ENCODE data around the gene ERC2. TPM values are rescaled to one million over a fixed set of nuclear protein-coding genes. Genes with fewer than 3 reads are reported as not detected.

Gene ERC2
- polyA plus RNA-seq, 2 of the 4 experiments (the other 2 are of a cell fraction) = 0.16 TPM; not detected in 1

DNA sequence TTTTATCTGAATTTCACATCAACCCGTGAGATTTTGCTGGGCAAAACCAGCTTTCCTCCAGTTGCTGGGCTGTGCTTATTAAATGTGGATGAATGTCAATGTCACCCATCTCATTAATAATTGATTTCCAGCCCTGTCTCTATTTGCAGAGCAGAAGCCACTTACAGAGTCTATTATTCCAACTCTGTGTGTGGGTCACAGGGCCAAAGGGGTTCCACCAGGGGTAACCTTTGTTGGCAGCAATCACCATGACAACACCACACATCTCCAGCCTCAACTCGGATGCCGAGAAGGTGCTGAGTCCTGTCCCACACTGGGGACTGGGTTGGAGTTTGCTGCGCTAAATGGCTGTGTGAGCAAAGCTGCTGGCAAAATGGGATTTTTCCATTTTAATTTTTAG lies 930.1 kb downstream of the ERC2 start:
- Histone ChIP-seq H3K27ac (no peak overlapping the region), H3K4me2 (no peak overlapping the region), H3K4me3 (no peak overlapping the region), H3K9me3 (no peaks in the 10 kb centered on the region), H3K4me1 (no peaks in the 10 kb centered on the region)
- no peak for FAIRE-seq
- no peak for DNase-seq (ENCODE audit: low read depth in 1 of 2, low spot score in 1 of 2)
- POLR2A ChIA-PET = no interaction called here
- TF ChIP-seq PBX3 (IDR thresholded peaks at IDR 0.05) (no peak), NFE2L2 (conservative IDR thresholded peaks at IDR 0.05; ENCODE audit: low read length) (no peak)
- TF ChIP-seq, protein P1, sequence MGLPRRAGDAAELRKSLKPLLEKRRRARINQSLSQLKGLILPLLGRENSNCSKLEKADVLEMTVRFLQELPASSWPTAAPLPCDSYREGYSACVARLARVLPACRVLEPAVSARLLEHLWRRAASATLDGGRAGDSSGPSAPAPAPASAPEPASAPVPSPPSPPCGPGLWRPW (IDR thresholded peaks at IDR 0.05) = no peak
- WGBS (ENCODE audit: missing lambda C conversion rate) = 69% methylated on average over 4 of the region's 4 CpGs
- ATAC-seq = no peak
- CTCF ChIA-PET = no interaction called here

DNA sequence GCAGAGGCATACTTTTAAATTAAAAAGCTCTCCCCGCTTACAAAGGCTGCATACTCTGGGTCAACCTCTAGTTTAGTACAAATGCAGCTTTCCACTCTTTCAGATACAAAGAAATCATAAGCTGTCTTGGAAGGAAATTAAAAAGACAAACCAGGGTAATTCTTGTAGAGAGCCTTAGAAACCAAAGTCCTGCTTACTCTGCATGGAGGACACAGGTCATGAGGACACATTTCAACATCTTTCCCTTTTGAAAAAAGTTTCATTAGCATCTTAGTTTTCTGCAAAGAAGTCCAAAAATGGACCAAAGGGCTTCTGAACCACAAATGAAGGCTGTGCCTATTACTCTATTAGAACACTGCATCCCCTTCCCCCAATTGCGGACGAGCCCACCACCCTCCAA lies 930.7 kb downstream of the ERC2 start:
- Histone ChIP-seq H3K4me2 (no peak overlapping the region), H3K4me3 (no peak overlapping the region), H3K27ac (no peak overlapping the region), H3K4me1 (no peaks in the 10 kb centered on the region), H3K9me3 (no peaks in the 10 kb centered on the region)
- ATAC-seq (no peak), FAIRE-seq (no peak), DNase-seq (ENCODE audit: low read depth in 1 of 2, low spot score in 1 of 2) (no peak)
- WGBS (ENCODE audit: missing lambda C conversion rate) = 41% methylated on average over 3 of the region's 3 CpGs
- ChIA-PET POLR2A (no interaction called here), CTCF (no interaction called here)
- TF ChIP-seq CTCF (IDR thresholded peaks at IDR 0.05) = no peak
- TF ChIP-seq NPAS2 (CRISPR knock-in tag; IDR thresholded peaks at IDR 0.05; ENCODE audit: borderline replicate concordance) = no peak
- TF ChIP-seq ESRRA (IDR thresholded peaks at IDR 0.05; ENCODE audit: borderline replicate concordance, low read length) = no peak
- TF ChIP-seq ZC3H11A (IDR thresholded peaks at IDR 0.05) = no peak
- TF ChIP-seq, protein P1 (IDR thresholded peaks at IDR 0.05) = no peak
- TF ChIP-seq RCOR1 (IDR thresholded peaks at IDR 0.05; ENCODE audit: low read depth, low read length) = no peak
- TF ChIP-seq FOXS1 (CRISPR knock-in tag; IDR thresholded peaks at IDR 0.05) = no peak
- no peak for TF ChIP-seq RFX5 (IDR thresholded peaks at IDR 0.05)
- no peak for TF ChIP-seq RAD21 (conservative IDR thresholded peaks at IDR 0.05 in 1 of 2, IDR thresholded peaks at IDR 0.05 in 1 of 2)
- TF ChIP-seq EHMT2 (IDR thresholded peaks at IDR 0.05; ENCODE audit: low read depth) = no peak
- TF ChIP-seq FOSB (CRISPR knock-in tag; IDR thresholded peaks at IDR 0.05) = no peak
- no peak for TF ChIP-seq KDM5A (IDR thresholded peaks at IDR 0.05)
- no peak for TF ChIP-seq HOXB5 (CRISPR knock-in tag; IDR thresholded peaks at IDR 0.05)
- TF ChIP-seq CHD4 (IDR thresholded peaks at IDR 0.05; ENCODE audit: borderline replicate concordance) = no peak
- no peak for TF ChIP-seq HEYL (CRISPR knock-in tag; IDR thresholded peaks at IDR 0.05)

DNA sequence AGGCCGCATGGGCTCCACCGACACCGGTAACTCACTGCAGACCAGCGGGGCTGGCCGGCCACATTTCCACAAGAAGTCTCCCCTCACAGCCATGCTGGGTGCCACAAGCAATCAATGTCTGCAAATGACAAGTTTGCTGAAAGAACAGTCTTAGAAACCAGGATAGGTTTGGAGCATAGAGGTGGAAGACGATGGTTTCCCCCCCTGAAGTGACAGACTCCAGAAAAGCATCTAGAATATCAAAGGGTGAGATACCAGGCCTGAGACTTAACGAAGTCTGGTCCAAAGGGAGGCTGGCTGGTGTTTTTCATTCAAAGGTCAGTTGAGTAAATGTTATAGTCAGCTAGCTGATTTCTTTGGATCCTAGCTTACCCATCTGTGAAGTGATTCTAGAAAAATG lies 931.1 kb downstream of the ERC2 start:
- H3K4me2 ChIP-seq = no peak overlapping the region
- no peak overlapping the region for H3K4me3 ChIP-seq
- H3K27ac ChIP-seq = no peak overlapping the region
- DNase-seq (ENCODE audit: low read depth in 1 of 2, low spot score in 1 of 2) (no peak), FAIRE-seq (no peak), ATAC-seq (no peak)
- WGBS (ENCODE audit: missing lambda C conversion rate) = 58% methylated on average over 7 of the region's 7 CpGs
- H3K4me1 ChIP-seq = no peaks in the 10 kb centered on the region
- H3K9me3 ChIP-seq = no peaks in the 10 kb centered on the region
- ChIA-PET POLR2A (no interaction called here), CTCF (no interaction called here)
- TF ChIP-seq FOSL2 (IDR thresholded peaks at IDR 0.05) = no peak
- TF ChIP-seq FOSL2 (CRISPR knock-in tag; IDR thresholded peaks at IDR 0.05) = no peak
- TF ChIP-seq HOXB13 (CRISPR knock-in tag; IDR thresholded peaks at IDR 0.05; ENCODE audit: low read depth) = no peak
- no peak for TF ChIP-seq ESRRA (IDR thresholded peaks at IDR 0.05; ENCODE audit: borderline replicate concordance, low read length)
- TF ChIP-seq, protein P2, sequence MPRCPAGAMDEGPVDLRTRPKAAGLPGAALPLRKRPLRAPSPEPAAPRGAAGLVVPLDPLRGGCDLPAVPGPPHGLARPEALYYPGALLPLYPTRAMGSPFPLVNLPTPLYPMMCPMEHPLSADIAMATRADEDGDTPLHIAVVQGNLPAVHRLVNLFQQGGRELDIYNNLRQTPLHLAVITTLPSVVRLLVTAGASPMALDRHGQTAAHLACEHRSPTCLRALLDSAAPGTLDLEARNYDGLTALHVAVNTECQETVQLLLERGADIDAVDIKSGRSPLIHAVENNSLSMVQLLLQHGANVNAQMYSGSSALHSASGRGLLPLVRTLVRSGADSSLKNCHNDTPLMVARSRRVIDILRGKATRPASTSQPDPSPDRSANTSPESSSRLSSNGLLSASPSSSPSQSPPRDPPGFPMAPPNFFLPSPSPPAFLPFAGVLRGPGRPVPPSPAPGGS (IDR thresholded peaks at IDR 0.05) = no peak
- TF ChIP-seq RCOR1 (IDR thresholded peaks at IDR 0.05; ENCODE audit: low read depth, low read length) = no peak
- no peak for TF ChIP-seq RFX5 (IDR thresholded peaks at IDR 0.05)
- TF ChIP-seq, protein P3, sequence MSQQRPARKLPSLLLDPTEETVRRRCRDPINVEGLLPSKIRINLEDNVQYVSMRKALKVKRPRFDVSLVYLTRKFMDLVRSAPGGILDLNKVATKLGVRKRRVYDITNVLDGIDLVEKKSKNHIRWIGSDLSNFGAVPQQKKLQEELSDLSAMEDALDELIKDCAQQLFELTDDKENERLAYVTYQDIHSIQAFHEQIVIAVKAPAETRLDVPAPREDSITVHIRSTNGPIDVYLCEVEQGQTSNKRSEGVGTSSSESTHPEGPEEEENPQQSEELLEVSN (IDR thresholded peaks at IDR 0.05; ENCODE audit: borderline replicate concordance, low read depth) = no peak
- no peak for TF ChIP-seq HEYL (CRISPR knock-in tag; IDR thresholded peaks at IDR 0.05)
- no peak for TF ChIP-seq RAD21 (conservative IDR thresholded peaks at IDR 0.05 in 1 of 2, IDR thresholded peaks at IDR 0.05 in 1 of 2)
- no peak for TF ChIP-seq CTCF (IDR thresholded peaks at IDR 0.05)
- TF ChIP-seq ZFP36 (IDR thresholded peaks at IDR 0.05; ENCODE audit: borderline replicate concordance, partially characterized antibody) = no peak
- TF ChIP-seq, protein P4, sequence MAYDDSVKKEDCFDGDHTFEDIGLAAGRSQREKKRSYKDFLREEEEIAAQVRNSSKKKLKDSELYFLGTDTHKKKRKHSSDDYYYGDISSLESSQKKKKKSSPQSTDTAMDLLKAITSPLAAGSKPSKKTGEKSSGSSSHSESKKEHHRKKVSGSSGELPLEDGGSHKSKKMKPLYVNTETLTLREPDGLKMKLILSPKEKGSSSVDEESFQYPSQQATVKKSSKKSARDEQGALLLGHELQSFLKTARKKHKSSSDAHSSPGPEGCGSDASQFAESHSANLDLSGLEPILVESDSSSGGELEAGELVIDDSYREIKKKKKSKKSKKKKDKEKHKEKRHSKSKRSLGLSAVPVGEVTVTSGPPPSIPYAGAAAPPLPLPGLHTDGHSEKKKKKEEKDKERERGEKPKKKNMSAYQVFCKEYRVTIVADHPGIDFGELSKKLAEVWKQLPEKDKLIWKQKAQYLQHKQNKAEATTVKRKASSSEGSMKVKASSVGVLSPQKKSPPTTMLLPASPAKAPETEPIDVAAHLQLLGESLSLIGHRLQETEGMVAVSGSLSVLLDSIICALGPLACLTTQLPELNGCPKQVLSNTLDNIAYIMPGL (CRISPR knock-in tag; IDR thresholded peaks at IDR 0.05; ENCODE audit: borderline replicate concordance) = no peak
- no peak for TF ChIP-seq FOSB (CRISPR knock-in tag; IDR thresholded peaks at IDR 0.05)
